WTC11 (cell line): ENCODE results near the gene SAP30L.

Experiments used
- ATF2 ChIP-seq: sonication (generic); formaldehyde crosslinking; IDR thresholded peaks from 2 replicates; pipeline ENCODE4 v1.8.1; 2022; ENCODE audit warnings: low read depth, missing genetic modification reagents, borderline replicate concordance
- ATF3 ChIP-seq: sonication (generic); formaldehyde crosslinking; conservative IDR thresholded peaks from 2 replicates; pipeline ENCODE4 v1.8.1; 2022; ENCODE audit warnings: mild to moderate bottlenecking, missing genetic modification reagents
- CBFB ChIP-seq: sonication (generic); formaldehyde crosslinking; IDR thresholded peaks from 2 replicates; pipeline ENCODE4 v1.8.1; 2022; ENCODE audit warnings: mild to moderate bottlenecking, low read depth, missing genetic modification reagents
- CTCF ChIP-seq: fragments of 200-600 bp; IDR thresholded peaks from 2 replicates; pipeline ENCODE4 v1.8.0; 2022; ENCODE audit warnings: antibody characterized with exemption
- ESRRA ChIP-seq: sonication (generic); formaldehyde crosslinking; IDR thresholded peaks from 2 replicates; pipeline ENCODE4 v1.8.1; 2022; ENCODE audit warnings: mild to moderate bottlenecking, missing genetic modification reagents, borderline replicate concordance
- IRF1 ChIP-seq: sonication (generic); formaldehyde crosslinking; IDR thresholded peaks from 2 replicates; pipeline ENCODE4 v1.8.0; 2023; ENCODE audit warnings: missing genetic modification reagents
- RELA ChIP-seq: sonication (generic); formaldehyde crosslinking; IDR thresholded peaks from 2 replicates; pipeline ENCODE4 v1.8.1; 2022; ENCODE audit warnings: missing genetic modification reagents, mild to moderate bottlenecking, borderline replicate concordance
- SP1 ChIP-seq: sonication (generic); formaldehyde crosslinking; conservative IDR thresholded peaks from 2 replicates; pipeline ENCODE4 v1.8.1; 2022; ENCODE audit warnings: missing genetic modification reagents
- ZNF232 ChIP-seq: sonication (generic); formaldehyde crosslinking; IDR thresholded peaks from 2 replicates; pipeline ENCODE4 v1.8.0; 2022; ENCODE audit warnings: mild to moderate bottlenecking, missing genetic modification reagents
- ZNF263 ChIP-seq: sonication (generic); formaldehyde crosslinking; IDR thresholded peaks from 2 replicates; pipeline ENCODE4 v1.8.1; 2022; ENCODE audit warnings: low read depth, mild to moderate bottlenecking, moderate library complexity, missing genetic modification reagents

- no peak for TF ChIP-seq ATF2
- no peak for TF ChIP-seq SP1
- TF ChIP-seq CTCF: no peak
- no peak for TF ChIP-seq ESRRA (CRISPR knock-in tag)
- no peak for TF ChIP-seq CBFB (CRISPR knock-in tag)
- TF ChIP-seq ZNF263 (CRISPR knock-in tag): no peak
- no peak for TF ChIP-seq RELA (CRISPR knock-in tag)
- TF ChIP-seq IRF1: no peak
- TF ChIP-seq ZNF232 (CRISPR knock-in tag): no peak
- no peak for TF ChIP-seq ATF3 (CRISPR knock-in tag)
Measured at GRCh38 chr5:154508114-154508513, 62.3 kb downstream of the SAP30L start.
